Ishikawa (cell line): ENCODE measurements around the gene DEPDC5.

Experiments
- CREB1 ChIP-seq: IDR thresholded peaks from 2 replicates; pipeline ENCODE4 v1.6.1; 2012; ENCODE audit warnings: low read depth
- EGR1 ChIP-seq: IDR thresholded peaks from 2 replicates; pipeline ENCODE4 v1.6.1; 2012
- EP300 ChIP-seq: IDR thresholded peaks from 2 replicates; pipeline ENCODE4 v1.6.1; 2012; ENCODE audit warnings: borderline replicate concordance
- TAF1 ChIP-seq: IDR thresholded peaks from 2 replicates; pipeline ENCODE4 v1.6.1; 2012; ENCODE audit warnings: low read depth, mild to moderate bottlenecking
- YY1 ChIP-seq: IDR thresholded peaks from 2 replicates; pipeline ENCODE4 v1.6.1; 2012; ENCODE audit warnings: low read depth
- ZBTB7A ChIP-seq: IDR thresholded peaks from 2 replicates; pipeline ENCODE4 v1.6.1; 2012; ENCODE audit warnings: low read depth
- TF ChIP-seq, protein P1 (sequence below): IDR thresholded peaks from 2 replicates; pipeline ENCODE4 v1.6.1; 2012; ENCODE audit warnings: low read depth, mild to moderate bottlenecking
- TF ChIP-seq, protein P2 (sequence below): IDR thresholded peaks from 2 replicates; pipeline ENCODE4 v1.6.1; 2012

GRCh38 chr22:31723723-31724122 is 30.1 kb upstream of the DEPDC5 start:
- TF ChIP-seq ZBTB7A (no peak), EP300 (no peak), YY1 (no peak), TAF1 (no peak), EGR1 (no peak), CREB1 (no peak)
- TF ChIP-seq, protein P1, sequence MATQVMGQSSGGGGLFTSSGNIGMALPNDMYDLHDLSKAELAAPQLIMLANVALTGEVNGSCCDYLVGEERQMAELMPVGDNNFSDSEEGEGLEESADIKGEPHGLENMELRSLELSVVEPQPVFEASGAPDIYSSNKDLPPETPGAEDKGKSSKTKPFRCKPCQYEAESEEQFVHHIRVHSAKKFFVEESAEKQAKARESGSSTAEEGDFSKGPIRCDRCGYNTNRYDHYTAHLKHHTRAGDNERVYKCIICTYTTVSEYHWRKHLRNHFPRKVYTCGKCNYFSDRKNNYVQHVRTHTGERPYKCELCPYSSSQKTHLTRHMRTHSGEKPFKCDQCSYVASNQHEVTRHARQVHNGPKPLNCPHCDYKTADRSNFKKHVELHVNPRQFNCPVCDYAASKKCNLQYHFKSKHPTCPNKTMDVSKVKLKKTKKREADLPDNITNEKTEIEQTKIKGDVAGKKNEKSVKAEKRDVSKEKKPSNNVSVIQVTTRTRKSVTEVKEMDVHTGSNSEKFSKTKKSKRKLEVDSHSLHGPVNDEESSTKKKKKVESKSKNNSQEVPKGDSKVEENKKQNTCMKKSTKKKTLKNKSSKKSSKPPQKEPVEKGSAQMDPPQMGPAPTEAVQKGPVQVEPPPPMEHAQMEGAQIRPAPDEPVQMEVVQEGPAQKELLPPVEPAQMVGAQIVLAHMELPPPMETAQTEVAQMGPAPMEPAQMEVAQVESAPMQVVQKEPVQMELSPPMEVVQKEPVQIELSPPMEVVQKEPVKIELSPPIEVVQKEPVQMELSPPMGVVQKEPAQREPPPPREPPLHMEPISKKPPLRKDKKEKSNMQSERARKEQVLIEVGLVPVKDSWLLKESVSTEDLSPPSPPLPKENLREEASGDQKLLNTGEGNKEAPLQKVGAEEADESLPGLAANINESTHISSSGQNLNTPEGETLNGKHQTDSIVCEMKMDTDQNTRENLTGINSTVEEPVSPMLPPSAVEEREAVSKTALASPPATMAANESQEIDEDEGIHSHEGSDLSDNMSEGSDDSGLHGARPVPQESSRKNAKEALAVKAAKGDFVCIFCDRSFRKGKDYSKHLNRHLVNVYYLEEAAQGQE = no peak
- TF ChIP-seq, protein P2, sequence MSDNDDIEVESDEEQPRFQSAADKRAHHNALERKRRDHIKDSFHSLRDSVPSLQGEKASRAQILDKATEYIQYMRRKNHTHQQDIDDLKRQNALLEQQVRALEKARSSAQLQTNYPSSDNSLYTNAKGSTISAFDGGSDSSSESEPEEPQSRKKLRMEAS = no peak
